Skeletal muscle cell (primary cell): ENCODE measurements around the gene RASAL2.
"Not testable (repeated sequence)": the region's sequence is repeated elsewhere in the genome, so short reads cannot be mapped to it uniquely, and the experiment has no call there.

Experiments used
- DNase-seq: peaks from one replicate; pipeline ENCODE4 v3.0.0-alpha.2; 2010; ENCODE audit warnings: low read depth
- H3K4me3 ChIP-seq: 2 replicates; pipeline ENCODE4 v1.5.1; 2011; ENCODE audit warnings: low read depth, mild to moderate bottlenecking, control low read depth, low read length, moderate library complexity

RASAL2 gene

DNA sequence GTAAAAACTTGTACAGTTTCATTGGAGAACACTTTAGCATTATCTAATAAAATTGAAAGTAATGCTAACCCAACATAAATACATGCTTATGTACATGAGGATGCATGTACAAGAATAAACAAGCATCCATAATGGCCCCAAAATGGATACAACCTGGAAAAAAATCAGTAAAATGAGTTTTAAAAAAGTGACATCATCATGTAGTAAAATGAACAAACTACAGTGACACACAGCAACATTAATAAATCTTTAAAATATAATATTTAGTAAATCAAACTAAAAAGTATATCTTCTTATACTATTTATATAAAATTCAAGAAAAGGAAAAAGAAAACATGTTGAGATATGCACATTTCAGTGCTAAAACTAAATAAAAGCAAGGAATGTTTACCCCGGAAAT lies 262.4 kb downstream of the RASAL2 start:
- H3K4me3 ChIP-seq = no peak overlapping the region
- DNase-seq = no peak

DNA sequence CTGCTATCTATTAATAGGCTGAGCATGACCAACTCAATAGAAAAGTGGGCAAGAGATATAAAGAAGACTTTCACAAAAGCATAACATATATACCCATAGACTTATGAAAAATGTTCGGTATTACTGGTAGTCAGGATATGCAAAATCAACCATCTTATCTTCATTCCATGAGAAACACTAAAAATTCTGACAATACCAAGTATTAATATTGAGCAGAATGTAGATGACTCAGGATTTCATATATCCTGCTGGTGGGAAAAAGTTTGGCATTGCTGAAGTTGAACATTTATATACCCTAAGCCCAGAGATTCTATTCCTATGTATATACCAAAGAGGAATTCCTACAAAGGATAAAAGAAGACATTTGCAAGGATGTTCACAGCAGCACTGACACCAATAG lies 264.6 kb downstream of the RASAL2 start:
- DNase-seq = no peak
- no peak overlapping the region for H3K4me3 ChIP-seq

- no peak overlapping the region for H3K4me3 ChIP-seq
- DNase-seq = no peak
Observed at GRCh38 chr1:178360421-178360820, 266.5 kb downstream of the RASAL2 start.

DNA sequence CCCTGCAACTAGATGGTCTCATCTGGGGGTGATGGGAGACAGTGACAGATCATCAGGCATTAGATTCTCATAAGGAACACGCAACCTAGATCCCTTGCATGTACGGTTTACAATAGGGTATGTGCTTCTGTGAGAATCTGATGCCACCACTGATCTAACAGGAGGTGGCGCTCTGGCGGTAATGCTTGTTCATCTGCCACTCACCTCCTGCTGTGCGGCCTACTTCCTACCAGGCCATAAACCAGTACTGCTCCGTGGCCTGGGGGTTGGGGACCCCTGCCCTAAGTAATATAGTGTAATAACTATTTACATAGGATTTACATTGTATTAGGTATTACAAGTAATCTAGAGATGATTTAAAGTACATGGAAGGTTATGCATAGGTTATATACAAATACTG lies 267.9 kb downstream of the RASAL2 start:
- DNase-seq = no peak

DNA sequence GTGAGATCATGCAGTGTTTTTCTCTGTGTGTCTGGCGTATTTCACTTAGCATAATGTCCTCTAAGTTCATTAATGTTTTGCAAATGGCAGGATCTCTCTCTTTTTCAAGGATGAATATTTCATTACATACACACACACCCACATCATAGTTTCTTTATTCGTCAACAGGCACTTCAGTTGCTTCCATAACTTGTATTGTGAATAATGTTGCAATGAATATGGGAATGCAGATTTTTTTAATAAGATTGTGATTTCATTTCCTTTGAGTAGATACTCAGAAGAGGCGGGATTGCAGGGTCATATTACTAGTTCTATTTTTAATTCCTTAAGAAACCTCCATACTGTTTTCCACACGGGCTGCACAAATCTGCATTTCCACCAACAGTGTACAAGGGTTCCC lies 268.8 kb downstream of the RASAL2 start:
- peak; percentile 24 for DNase-seq
- H3K4me3 ChIP-seq = no peak overlapping the region

More for the DNA sequence above, 267.9 kb downstream of the RASAL2 start:
- no peak overlapping the region for H3K4me3 ChIP-seq

DNA sequence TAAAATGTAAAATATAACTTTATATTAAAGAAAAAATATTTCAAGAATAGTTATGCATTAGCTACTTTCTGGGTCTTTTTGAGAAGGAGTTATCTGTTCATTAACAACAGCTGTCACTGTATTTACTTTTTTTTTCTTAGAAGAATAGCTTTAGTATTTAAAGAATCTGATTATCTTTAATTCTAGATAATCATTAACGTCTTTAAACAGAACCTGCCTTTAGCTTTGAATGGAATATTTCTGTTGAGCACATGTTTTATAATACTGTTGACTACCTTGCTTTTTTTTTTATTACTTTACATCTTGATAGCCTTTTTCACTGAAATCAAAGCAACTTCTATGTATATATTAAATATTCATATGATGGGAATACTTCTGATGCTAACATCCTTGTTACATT lies 270.9 kb downstream of the RASAL2 start:
- no peak for DNase-seq
- H3K4me3 ChIP-seq = no peak overlapping the region

GRCh38 chr1:178367151-178367550 lies 273.2 kb downstream of the RASAL2 start:
- H3K4me3 ChIP-seq = no peak overlapping the region
- no peak for DNase-seq

DNA sequence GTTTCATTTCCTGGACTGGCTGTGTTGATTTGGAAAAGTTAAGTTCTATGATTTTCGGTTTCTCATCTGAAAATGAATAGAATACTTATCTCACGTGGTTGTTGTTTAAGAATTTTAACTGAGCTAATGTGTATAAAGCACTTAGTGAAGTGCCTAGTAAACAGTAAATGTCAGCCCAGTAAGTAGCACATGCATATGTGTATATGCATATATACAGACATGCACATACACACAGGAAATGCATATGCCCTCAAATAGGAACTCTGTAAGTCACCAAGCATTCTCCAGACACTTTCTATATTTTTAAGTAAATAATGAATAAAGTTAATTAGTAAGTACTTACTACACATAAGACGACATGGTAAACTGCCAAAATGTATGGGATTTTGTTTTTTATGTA lies 274.3 kb downstream of the RASAL2 start:
- DNase-seq = no peak
- H3K4me3 ChIP-seq = no peak overlapping the region

- H3K4me3 ChIP-seq = peak overlapping the region; percentile 36
- DNase-seq = no peak
Observed at GRCh38 chr1:178371235-178371634, 277.3 kb downstream of the RASAL2 start.

DNA sequence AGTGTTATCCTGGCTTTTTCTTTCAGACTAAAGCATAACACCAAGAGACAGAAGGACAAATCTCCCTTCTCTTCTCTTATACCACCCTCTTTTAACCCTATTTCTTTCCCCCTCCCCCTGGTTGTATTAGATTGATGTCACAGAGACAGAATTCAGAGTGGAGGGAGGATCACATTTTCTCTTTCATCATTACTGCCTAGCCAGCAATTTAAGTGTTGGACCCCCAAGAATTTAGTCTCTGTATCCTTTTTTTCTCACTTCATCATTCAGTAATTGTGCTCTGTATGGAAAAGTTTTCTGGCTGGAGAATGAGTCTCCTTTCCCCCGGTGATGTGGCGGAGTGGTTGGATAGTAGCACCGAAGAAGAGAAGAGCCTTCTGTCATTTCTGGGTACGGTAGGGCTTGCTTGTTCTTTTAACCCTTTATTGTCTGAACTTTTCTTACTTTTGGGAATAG lies 278.1 kb downstream of the RASAL2 start:
- H3K4me3 ChIP-seq = peak overlapping the region; percentile 36
- no peak for DNase-seq

GRCh38 chr1:178374016-178374415 lies 280.1 kb downstream of the RASAL2 start:
- DNase-seq = no peak
- H3K4me3 ChIP-seq = no peak overlapping the region

- no peak overlapping the region for H3K4me3 ChIP-seq
- DNase-seq = no peak
Observed at GRCh38 chr1:178376008-178376407, 282.1 kb downstream of the RASAL2 start.

- no peak overlapping the region for H3K4me3 ChIP-seq
- DNase-seq = no peak
Observed at GRCh38 chr1:178379807-178380206, 285.9 kb downstream of the RASAL2 start.

DNA sequence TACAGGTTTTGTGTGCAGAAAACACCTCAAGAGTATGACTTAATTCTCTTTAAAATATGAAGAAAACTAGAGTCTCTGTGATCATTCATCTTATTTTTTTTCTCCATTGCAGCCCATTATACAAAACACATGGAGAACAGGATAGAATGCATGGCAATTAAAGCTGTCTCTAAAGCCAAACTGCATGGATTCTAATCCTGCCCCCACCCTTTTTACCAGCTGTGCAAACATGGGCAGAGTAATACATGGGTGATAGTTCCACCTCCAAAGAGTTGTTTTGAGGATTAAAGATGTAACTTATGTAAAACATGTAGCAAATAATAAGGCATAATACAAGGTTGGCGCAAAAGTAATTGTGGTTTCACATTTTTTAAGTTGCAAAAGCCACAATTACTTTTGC lies 288.5 kb downstream of the RASAL2 start:
- no peak overlapping the region for H3K4me3 ChIP-seq
- DNase-seq = no peak

DNA sequence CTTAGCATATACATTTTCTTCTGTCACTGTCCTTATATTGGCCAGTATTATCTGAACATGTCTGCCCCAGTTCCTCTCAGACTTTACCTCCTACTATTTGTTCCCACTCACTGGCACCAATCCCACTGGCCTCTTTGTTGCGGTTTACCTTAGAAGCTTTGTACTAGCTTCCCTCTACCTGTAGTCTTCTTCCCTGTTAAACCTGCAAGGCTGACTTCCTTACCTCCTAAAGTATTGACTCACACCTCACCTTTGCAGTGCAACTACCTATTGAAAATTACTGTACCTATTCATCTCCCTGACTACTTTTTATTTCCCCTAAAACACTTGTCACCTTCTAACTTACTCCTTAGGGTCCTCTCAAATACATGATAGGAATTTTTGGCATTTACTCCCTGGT lies 291.8 kb downstream of the RASAL2 start:
- no peak for DNase-seq
- H3K4me3 ChIP-seq = no peak overlapping the region

DNA sequence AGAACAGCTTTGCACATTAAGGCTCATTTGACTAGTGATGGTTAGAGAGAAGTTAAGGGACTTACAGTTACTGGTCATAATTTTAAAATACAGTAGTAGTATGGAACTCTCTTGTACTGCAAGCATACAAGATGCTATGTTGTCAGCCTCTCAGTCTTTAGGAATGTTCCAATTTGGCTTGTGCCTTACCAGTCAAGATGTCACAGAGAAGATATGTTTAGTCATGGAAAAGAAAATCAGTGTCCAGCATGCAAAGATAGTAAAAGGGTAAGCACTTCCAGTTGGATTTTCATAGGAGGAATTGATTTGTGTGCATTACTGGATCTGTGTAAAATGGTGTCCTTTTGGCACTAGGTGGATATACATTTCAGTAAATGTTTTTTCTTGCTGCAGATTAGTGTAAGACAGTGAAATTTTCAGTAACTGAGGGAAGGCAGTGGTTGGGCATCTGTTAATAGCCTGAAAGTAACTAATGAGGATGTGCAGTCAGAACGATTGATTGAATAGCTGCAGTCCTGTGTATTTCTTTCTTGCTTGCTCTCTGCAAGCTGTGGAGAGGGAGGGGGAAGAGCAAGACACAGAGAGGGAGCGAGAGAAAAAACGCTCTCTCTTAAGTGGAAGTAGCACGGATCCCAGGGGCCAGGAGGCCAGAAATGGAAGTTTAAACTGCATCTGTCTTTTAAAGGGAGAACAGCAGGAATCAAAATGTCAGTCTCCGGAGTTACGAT lies 294.7 kb downstream of the RASAL2 start:
- H3K4me3 ChIP-seq = no peak overlapping the region
- DNase-seq = peak; percentile 28

GRCh38 chr1:178389441-178389840 lies 295.5 kb downstream of the RASAL2 start:
- no peak for DNase-seq
- H3K4me3 ChIP-seq = no peak overlapping the region

DNA sequence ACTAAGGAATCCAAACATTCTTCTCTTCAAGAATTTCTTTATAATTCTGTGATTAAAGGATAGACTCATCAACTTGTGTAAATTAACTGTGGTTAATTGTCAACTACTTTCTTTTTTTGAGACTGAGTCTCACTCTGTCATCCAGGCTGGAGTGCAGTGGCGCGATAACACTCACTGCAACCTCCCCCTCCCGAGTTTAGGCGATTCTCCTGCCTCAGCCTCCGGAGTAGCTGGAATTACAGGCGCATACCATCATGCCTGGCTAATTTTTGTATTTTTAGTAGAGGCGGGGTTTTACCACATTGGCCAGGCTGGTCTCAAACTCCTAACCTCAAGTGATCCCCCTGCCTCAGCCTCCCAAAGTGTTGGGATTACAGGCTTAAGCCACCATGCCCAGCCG lies 296.4 kb downstream of the RASAL2 start:
- DNase-seq, H3K4me3 ChIP-seq: not testable (repeated sequence)

- H3K4me3 ChIP-seq = no peak overlapping the region
- DNase-seq = no peak
Observed at GRCh38 chr1:178393370-178393769, 299.5 kb downstream of the RASAL2 start.

GRCh38 chr1:178396789-178397188 lies 302.9 kb downstream of the RASAL2 start:
- no peak for DNase-seq
- H3K4me3 ChIP-seq = no peak overlapping the region

DNA sequence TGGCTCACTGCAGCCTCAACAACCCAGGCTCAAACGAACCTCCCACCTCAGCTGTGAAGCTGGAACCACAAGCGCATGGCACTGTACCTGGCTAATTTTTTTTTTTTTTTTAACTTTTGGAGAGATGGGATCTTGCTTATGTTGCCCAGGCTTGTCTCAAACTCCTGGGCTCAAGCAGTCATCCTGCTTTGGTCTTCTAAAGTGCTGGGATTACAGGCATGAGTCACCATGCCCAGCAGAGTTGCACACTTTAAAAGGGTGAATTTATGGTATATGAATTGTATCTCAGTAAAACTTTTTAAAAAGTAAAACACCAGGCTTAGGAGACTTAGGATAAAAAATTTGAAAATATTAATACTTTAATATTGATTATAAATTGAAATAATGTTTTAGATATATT lies 303.8 kb downstream of the RASAL2 start:
- no peak for DNase-seq
- H3K4me3 ChIP-seq = no peak overlapping the region
